Measurements from ENCODE around the gene ABCC11.

ABCC11 gene

GRCh38 chr16:48269011-48269410 is 21.7 kb upstream of the ABCC11 start:
- Histone ChIP-seq H3K9me3 (ENCODE audit: insufficient read depth, low read length) (no peaks in the 10 kb centered on the region), H3K27ac (ENCODE audit: low read length) (no peak overlapping the region), H3K36me3 (replicated peaks; ENCODE audit: low read depth, low read length) (peaks cover 27% of the 10 kb centered on the region), H2AFZ (ENCODE audit: low read depth, low read length) (no peak overlapping the region), H3K79me2 (ENCODE audit: low read length) (no peaks in the 10 kb centered on the region), H3K4me2 (ENCODE audit: low read length) (no peak overlapping the region), H3K9ac (ENCODE audit: low read length) (no peak overlapping the region), H3K4me3 (ENCODE audit: low read length) (no peak overlapping the region), H4K20me1 (ENCODE audit: insufficient read depth, low read length) (no peaks in the 10 kb centered on the region), H3K4me1 (ENCODE audit: low read length) (no peaks in the 10 kb centered on the region), H3K27me3 (ENCODE audit: low read depth, low read length) (no peaks in the 10 kb centered on the region)
- TF ChIP-seq EZH2phosphoT487 (IDR thresholded peaks at IDR 0.05; ENCODE audit: low read depth) (no peak), CTCF (IDR thresholded peaks at IDR 0.05; ENCODE audit: low read depth, low read length) (no peak)

GRCh38 chr16:48262631-48263030 is 15.3 kb upstream of the ABCC11 start:
- no peaks in the 10 kb centered on the region for H3K79me2 ChIP-seq (ENCODE audit: low read length)
- H3K9me3 ChIP-seq (ENCODE audit: insufficient read depth, low read length): no peaks in the 10 kb centered on the region
- no peak overlapping the region for H3K4me2 ChIP-seq (ENCODE audit: low read length)
- no peak overlapping the region for H2AFZ ChIP-seq (ENCODE audit: low read depth, low read length)
- no peak overlapping the region for H3K27ac ChIP-seq (ENCODE audit: low read length)
- no peaks in the 10 kb centered on the region for H3K4me1 ChIP-seq (ENCODE audit: low read length)
- H3K27me3 ChIP-seq (ENCODE audit: low read depth, low read length): no peaks in the 10 kb centered on the region
- no peak overlapping the region for H3K9ac ChIP-seq (ENCODE audit: low read length)
- no peaks in the 10 kb centered on the region for H4K20me1 ChIP-seq (ENCODE audit: insufficient read depth, low read length)
- TF ChIP-seq EZH2phosphoT487 (IDR thresholded peaks at IDR 0.05; ENCODE audit: low read depth) (no peak), CTCF (IDR thresholded peaks at IDR 0.05; ENCODE audit: low read depth, low read length) (no peak)
- H3K36me3 ChIP-seq (replicated peaks; ENCODE audit: low read depth, low read length): peaks cover 38% of the 10 kb centered on the region
- H3K4me3 ChIP-seq (ENCODE audit: low read length): no peak overlapping the region

GRCh38 chr16:48261569-48261968 is 14.2 kb upstream of the ABCC11 start:
- peaks cover 39% of the 10 kb centered on the region for H3K36me3 ChIP-seq (replicated peaks; ENCODE audit: low read depth, low read length)
- no peak overlapping the region for H3K9ac ChIP-seq (ENCODE audit: low read length)
- no peak overlapping the region for H3K4me3 ChIP-seq (ENCODE audit: low read length)
- H3K27me3 ChIP-seq (ENCODE audit: low read depth, low read length): no peaks in the 10 kb centered on the region
- no peaks in the 10 kb centered on the region for H3K4me1 ChIP-seq (ENCODE audit: low read length)
- no peak overlapping the region for H2AFZ ChIP-seq (ENCODE audit: low read depth, low read length)
- no peaks in the 10 kb centered on the region for H4K20me1 ChIP-seq (ENCODE audit: insufficient read depth, low read length)
- TF ChIP-seq EZH2phosphoT487 (IDR thresholded peaks at IDR 0.05; ENCODE audit: low read depth) (no peak), CTCF (IDR thresholded peaks at IDR 0.05; ENCODE audit: low read depth, low read length) (no peak)
- no peak overlapping the region for H3K4me2 ChIP-seq (ENCODE audit: low read length)
- H3K9me3 ChIP-seq (ENCODE audit: insufficient read depth, low read length): no peaks in the 10 kb centered on the region
- H3K79me2 ChIP-seq (ENCODE audit: low read length): no peaks in the 10 kb centered on the region
- H3K27ac ChIP-seq (ENCODE audit: low read length): no peak overlapping the region

GRCh38 chr16:48256579-48257177 is 9.3 kb upstream of the ABCC11 start:
- H3K79me2 ChIP-seq (ENCODE audit: low read length): peaks cover 3% of the 10 kb centered on the region; the same call in 1 of the 2 replicates
- H3K4me3 ChIP-seq (ENCODE audit: low read length): no peak overlapping the region
- H3K27ac ChIP-seq (ENCODE audit: low read length): no peak overlapping the region
- H3K9ac ChIP-seq (ENCODE audit: low read length): no peak overlapping the region
- no peak for TF ChIP-seq EZH2phosphoT487 (IDR thresholded peaks at IDR 0.05; ENCODE audit: low read depth)
- no peak for TF ChIP-seq CTCF (IDR thresholded peaks at IDR 0.05; ENCODE audit: low read depth, low read length)
- no peaks in the 10 kb centered on the region for H3K27me3 ChIP-seq (ENCODE audit: low read depth, low read length)
- H2AFZ ChIP-seq (ENCODE audit: low read depth, low read length): no peak overlapping the region
- H3K36me3 ChIP-seq (replicated peaks; ENCODE audit: low read depth, low read length): peaks cover 34% of the 10 kb centered on the region
- no peaks in the 10 kb centered on the region for H3K9me3 ChIP-seq (ENCODE audit: insufficient read depth, low read length)
- no peak overlapping the region for H3K4me2 ChIP-seq (ENCODE audit: low read length)
- no peaks in the 10 kb centered on the region for H4K20me1 ChIP-seq (ENCODE audit: insufficient read depth, low read length)
- H3K4me1 ChIP-seq (ENCODE audit: low read length): no peaks in the 10 kb centered on the region

All from OCI-LY3 (cell line).